Loucy (cell line): ENCODE data around the gene FGF3.

Source experiments
- CTCF ChIP-seq: fragments of 200-600 bp; sonication (generic); conservative IDR thresholded peaks from 2 replicates; pipeline ENCODE4 v1.5.1; 2014; ENCODE audit warnings: mild to moderate bottlenecking, antibody characterized with exemption, low read length
- EZH2phosphoT487 ChIP-seq: fragments of 200-600 bp; IDR thresholded peaks from 2 replicates; pipeline ENCODE4 v1.6.1; 2018; ENCODE audit warnings: antibody characterized with exemption, mild to moderate bottlenecking, moderate library complexity, borderline replicate concordance

DNA sequence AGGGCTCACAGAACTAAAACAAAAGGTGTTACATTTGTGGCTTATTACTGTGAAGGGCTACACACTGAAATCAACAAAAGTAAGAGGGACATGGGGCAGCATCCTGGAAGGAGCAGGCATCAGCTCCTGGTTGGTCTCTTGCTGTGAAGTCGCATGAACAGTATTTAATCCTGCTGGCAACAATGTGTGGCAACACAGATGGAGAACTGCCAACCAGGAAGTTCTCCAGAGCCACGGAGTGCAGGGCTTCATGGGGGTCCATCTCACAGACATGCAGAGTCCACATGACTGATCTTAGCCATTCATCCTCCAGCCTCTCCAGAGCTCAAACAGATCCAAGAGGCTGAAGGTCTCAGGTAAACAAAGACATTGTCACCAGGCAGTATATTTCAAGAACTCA lies 32.8 kb upstream of the FGF3 start:
- TF ChIP-seq CTCF, result no peak
- no peak for TF ChIP-seq EZH2phosphoT487
